LNCAP (cell line): Measurements from ENCODE around the gene EPHA6.
A peak's percentile ranks its signal among the peaks of the same experiment; 100 is the strongest.

Source experiments
- TF ChIP-seq, protein P1 (sequence below): fragments of 450-650 bp; IDR thresholded peaks from 2 replicates; pipeline ENCODE4 v1.5.1; 2017; ENCODE audit warnings: mild to moderate bottlenecking

EPHA6 gene

DNA sequence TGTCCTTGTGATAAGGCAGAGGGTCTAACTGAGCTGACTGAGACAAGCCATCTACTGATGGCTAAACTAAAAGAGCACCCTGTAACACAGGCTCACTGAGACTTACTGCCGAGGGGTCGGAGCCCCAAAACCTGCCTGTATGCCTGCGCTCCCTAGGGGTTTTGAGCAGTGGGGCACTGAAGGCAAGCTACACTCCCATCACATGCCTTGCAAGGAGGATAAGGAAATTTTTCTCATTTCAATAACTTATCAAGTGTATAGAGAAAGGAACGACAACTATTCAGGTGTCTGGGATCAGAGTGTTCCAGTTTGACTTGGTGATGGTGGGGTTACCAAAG is 292.2 kb downstream of the EPHA6 start:
- TF ChIP-seq, protein P1, sequence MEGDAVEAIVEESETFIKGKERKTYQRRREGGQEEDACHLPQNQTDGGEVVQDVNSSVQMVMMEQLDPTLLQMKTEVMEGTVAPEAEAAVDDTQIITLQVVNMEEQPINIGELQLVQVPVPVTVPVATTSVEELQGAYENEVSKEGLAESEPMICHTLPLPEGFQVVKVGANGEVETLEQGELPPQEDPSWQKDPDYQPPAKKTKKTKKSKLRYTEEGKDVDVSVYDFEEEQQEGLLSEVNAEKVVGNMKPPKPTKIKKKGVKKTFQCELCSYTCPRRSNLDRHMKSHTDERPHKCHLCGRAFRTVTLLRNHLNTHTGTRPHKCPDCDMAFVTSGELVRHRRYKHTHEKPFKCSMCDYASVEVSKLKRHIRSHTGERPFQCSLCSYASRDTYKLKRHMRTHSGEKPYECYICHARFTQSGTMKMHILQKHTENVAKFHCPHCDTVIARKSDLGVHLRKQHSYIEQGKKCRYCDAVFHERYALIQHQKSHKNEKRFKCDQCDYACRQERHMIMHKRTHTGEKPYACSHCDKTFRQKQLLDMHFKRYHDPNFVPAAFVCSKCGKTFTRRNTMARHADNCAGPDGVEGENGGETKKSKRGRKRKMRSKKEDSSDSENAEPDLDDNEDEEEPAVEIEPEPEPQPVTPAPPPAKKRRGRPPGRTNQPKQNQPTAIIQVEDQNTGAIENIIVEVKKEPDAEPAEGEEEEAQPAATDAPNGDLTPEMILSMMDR = no peak

DNA sequence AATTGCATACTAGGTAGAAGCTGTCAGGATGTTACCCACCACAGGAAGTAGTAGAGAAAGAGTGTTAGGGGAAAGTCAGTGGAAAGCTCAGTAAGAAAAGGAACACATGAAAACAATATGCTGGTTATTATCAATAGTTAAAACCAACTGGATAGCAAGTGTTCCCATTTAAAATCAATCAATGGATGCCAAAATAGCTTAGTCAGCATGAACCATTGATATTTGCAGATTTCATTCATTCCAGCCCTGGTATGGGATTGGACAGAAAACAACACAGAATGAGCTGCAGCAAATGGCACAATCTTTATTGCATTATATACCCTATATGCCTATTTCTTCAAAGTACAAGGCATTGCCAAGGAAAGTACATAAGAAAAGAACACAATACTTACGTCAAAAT is 293.7 kb downstream of the EPHA6 start:
- TF ChIP-seq, protein P1 = no peak

DNA sequence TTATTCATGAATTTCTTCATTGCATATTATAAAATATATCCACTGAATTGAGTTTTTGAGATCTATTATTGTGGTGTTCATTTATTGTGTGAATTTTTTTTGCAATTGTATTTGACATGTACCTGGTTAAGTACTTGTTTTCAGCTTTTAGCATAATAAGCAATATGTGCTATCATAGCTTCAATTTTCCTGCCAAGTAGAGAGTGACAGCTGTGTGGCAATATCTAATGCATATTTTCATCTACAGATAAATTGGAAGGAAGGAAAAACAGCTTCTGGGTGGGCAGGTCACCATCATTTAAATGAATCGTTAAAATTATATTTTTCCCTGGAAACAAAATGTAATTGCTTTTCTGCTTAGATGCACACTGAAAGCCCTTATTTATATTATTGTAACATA is 296.9 kb downstream of the EPHA6 start:
- TF ChIP-seq, protein P1 = no peak

DNA sequence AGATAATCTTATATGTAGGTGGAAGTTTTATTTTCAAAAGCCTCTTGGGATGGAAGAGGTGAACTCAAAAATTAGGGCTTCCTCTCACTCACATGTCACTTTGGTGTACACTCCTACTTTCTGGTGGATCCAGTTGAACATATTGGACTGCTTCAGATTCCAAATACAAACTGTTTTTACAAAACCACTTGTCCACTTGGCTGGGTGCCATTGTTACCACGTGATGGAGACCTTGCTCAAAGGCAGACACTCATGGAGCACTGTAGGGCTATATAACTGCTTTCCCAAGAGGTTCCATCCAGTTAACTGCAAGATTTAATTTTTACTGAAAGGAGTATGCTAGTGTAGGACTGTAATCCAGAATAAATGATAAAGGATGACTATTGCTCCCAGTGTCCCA is 307.0 kb downstream of the EPHA6 start:
- TF ChIP-seq, protein P1 = no peak

DNA sequence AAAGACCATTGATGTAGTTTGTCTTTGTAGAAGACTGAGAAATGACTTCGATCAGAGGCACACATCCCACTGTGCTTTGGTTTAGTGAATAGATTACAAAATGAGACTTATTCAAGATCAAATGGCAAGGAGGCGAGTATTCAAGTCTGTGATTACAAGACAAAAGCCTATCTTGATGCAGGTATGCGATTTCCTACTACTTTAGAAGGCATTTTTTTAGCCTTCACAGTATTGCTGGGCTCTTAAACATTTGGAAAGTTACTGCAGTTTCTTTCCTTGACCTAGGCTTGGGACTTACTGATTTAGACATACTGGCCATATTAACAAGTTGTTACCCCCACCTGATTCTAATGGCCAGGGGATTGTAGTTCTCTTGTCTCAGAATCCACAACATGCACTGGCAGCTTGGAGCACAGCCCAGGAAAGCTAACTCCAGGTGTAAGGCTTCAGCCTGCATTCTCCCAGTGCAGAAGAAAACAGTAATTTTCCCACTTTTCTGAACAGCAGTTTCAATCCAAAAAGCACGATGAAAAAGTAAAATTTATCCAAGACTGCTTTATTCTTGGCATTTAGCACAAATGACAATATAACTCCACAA is 311.6 kb downstream of the EPHA6 start:
- TF ChIP-seq, protein P1 = no peak

DNA sequence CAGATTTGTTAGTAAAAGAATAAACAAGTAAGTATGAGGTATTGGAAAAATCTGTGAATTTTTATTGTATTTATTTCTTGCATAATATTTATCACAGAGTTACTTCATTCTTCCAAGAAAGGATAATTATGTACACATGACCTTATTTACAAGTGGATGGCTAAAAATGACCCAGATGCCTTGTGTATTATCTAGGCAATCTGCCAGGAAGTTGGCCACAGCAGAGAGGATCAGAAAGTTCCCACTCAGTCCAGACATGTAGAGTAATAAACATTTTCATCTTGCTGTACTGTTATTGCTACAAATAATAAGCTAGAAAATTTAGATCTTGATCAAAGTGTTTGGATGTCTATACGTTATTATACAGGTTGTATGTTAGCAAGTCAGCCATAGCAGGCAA is 317.1 kb downstream of the EPHA6 start:
- TF ChIP-seq, protein P1 = no peak

DNA sequence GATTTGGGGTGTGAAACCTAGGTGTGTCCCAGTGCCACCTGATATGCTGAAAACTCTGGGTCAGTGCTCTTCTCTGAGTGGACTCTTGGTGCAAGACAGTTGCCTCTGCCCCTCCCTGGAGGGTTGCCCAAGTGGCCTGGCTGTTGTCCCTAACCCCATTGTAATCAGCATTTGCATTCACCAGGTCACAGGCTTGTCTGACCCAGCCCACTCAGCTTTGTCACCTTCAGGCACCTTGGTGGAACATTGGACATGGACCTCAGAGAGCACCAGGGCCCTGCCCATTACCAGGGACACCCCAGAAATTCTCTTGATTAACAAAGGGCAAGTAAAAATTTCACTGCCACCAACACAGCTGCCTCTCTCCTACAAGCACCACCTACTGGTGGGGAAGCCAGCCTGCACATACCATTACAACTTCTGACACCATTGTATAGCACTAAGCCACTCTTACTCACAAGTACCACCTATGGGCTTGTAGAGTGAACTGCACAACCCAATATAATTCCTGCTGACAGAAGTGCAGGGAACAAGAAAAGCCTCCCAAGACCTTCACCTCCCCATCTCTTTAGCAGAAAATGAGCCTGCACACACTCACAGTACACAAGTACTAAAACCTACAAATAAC is 324.6 kb downstream of the EPHA6 start:
- TF ChIP-seq, protein P1 = peak; percentile 35; the same call in 1 of the 2 replicates

DNA sequence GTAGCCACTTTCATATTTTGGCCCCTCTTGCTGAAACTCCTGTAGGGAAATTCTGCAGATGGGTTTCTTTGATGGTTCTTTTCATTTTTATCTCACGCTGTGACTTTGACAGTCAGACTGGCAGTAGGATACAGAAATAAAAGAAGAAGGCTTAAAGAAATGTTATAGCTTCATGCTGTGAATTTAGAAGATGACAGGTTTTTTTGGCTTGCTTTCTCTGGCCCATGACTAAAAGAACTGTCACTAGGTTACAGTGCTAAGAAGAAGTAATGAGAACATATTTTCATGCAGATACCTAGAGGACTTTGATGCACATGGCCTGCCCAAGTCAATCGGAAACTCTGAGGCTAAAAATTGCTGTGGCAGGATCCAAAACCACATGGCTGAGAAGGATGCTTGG is 334.5 kb downstream of the EPHA6 start:
- TF ChIP-seq, protein P1 = no peak
